ENCODE results near the gene BST2.

The BST2 gene

DNA sequence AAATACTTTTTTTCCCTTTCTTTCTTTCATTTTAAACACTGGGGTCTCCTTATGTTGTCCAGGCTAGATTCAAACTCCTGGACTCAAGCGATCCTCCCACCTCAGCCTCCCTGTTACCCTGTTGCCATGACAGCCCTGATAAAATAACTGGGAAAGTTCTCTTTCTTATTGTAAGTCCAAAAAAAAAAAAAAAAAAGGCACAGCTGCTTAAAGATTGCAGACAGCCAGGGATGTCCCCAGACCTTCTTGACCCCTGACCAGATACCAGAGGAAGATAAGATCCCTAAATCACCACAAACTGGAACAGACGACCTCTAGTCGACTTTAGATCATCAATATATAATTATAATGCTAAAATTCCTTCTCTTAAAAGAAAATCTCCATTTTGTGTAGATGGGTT is 13.3 kb upstream of the BST2 start:
- no peak overlapping the region for H3K9ac ChIP-seq (ENCODE audit: low read length)
- H3K36me3 ChIP-seq (ENCODE audit: control insufficient read depth, low read depth, low read length), result no peaks in the 10 kb centered on the region
- no peaks in the 10 kb centered on the region for H3K9me3 ChIP-seq (ENCODE audit: control insufficient read depth, low read depth, low read length)
- no peak overlapping the region for H3K27ac ChIP-seq (ENCODE audit: low read length)
- H3K27me3 ChIP-seq (ENCODE audit: control insufficient read depth, insufficient read depth, low read length), result peaks cover 11% of the 10 kb centered on the region
- H3K4me3 ChIP-seq (ENCODE audit: low read length), result peak overlapping the region; percentile 44
- H3K4me1 ChIP-seq (ENCODE audit: control insufficient read depth, low read depth, low read length), result peaks cover 15% of the 10 kb centered on the region

DNA sequence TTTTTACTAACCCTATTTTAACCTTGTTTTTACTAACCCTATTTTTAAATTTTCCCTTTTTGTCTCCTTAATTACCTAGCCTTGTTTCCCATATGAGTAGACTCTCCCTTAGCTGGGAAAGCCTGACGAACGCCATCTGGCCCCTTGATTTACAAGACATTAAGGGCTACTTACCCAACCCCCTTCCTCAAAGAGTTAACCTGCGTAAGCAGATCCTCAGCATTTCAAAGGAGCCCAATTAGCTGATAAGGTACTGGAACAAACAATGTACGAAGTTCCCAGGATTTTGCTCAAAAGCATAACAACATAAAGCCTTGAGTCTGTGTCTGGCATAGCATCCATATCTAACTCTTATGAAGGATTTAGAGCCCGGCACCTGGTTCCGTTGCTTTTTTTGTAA is 9.7 kb upstream of the BST2 start:
- Histone ChIP-seq H3K27me3 (ENCODE audit: control insufficient read depth, insufficient read depth, low read length) (peaks cover 11% of the 10 kb centered on the region), H3K9ac (ENCODE audit: low read length) (peak overlapping the region; percentile 59), H3K27ac (ENCODE audit: low read length) (peak overlapping the region; percentile 45), H3K9me3 (ENCODE audit: control insufficient read depth, low read depth, low read length) (no peaks in the 10 kb centered on the region), H3K4me1 (ENCODE audit: control insufficient read depth, low read depth, low read length) (peaks cover 15% of the 10 kb centered on the region), H3K4me3 (ENCODE audit: low read length) (peak overlapping the region; percentile 57), H3K36me3 (ENCODE audit: control insufficient read depth, low read depth, low read length) (no peaks in the 10 kb centered on the region)

DNA sequence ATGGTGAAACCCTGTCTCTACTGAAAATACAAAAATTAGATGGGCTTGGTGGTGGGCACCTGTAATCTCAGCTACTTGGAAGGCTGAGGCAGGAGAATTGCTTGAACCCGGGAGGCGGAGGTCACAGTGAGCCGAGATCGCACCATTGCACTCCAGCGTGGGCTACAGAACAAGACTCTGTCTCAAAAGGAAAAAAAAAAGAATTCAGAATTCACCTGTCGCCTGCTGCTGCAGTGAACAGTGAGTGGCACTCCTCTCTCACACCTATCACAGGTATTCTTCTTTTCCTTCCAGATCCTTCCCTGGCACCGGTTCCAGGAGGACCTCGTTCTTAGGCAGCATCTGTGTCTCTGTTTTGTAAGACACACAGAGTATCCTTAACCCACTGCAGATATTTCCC is 8.7 kb upstream of the BST2 start:
- Histone ChIP-seq H3K27me3 (ENCODE audit: control insufficient read depth, insufficient read depth, low read length) (peaks cover 11% of the 10 kb centered on the region), H3K27ac (ENCODE audit: low read length) (no peak overlapping the region), H3K9me3 (ENCODE audit: control insufficient read depth, low read depth, low read length) (no peaks in the 10 kb centered on the region), H3K4me3 (ENCODE audit: low read length) (no peak overlapping the region), H3K4me1 (ENCODE audit: control insufficient read depth, low read depth, low read length) (peaks cover 13% of the 10 kb centered on the region), H3K36me3 (ENCODE audit: control insufficient read depth, low read depth, low read length) (no peaks in the 10 kb centered on the region), H3K9ac (ENCODE audit: low read length) (no peak overlapping the region)

DNA sequence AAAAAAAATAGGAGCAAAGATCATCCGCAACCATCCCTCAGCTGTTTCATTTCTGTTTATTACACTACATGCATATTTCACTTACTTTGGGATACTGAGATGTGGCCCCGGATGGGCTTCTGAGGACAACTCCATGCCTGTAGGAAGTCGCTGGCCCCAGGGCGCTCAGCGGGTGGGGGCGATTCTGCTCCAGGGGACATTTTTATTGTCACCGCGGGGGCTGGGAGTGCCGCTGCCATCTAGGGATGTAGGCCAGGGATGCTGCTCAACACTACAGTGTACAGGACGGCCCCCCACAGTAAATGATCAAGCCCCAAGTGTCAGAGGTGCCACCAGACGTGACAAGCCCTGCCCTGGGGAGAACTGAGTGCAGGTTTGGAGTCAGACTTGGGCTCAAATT is 6.4 kb upstream of the BST2 start:
- Histone ChIP-seq H3K36me3 (ENCODE audit: control insufficient read depth, low read depth, low read length) (no peaks in the 10 kb centered on the region), H3K27ac (ENCODE audit: low read length) (no peak overlapping the region), H3K4me3 (ENCODE audit: low read length) (no peak overlapping the region), H3K9me3 (ENCODE audit: control insufficient read depth, low read depth, low read length) (no peaks in the 10 kb centered on the region), H3K4me1 (ENCODE audit: control insufficient read depth, low read depth, low read length) (peaks cover 12% of the 10 kb centered on the region), H3K9ac (ENCODE audit: low read length) (no peak overlapping the region), H3K27me3 (ENCODE audit: control insufficient read depth, insufficient read depth, low read length) (peaks cover 11% of the 10 kb centered on the region)

DNA sequence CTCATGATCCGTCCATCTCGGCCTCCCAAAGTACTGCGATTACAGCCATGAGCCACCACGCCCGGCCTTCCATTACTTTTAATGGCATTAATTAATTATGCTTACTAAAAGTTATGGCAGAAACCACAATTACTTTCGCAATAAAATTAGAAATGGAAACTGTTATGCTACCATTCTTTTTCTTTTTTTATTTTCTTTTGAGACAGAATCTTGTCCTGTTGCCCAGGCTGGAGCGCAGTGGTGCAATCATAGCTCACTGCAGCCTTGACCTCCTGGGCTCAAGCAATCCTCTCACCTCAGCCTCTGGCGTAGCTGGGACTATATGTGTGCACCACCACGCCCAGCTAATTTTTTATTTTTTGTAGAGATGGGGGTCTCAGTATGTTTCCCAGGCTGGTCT is 4.6 kb upstream of the BST2 start:
- Histone ChIP-seq H3K9ac (ENCODE audit: low read length) (no peak overlapping the region), H3K9me3 (ENCODE audit: control insufficient read depth, low read depth, low read length) (no peaks in the 10 kb centered on the region), H3K4me1 (ENCODE audit: control insufficient read depth, low read depth, low read length) (peaks cover 7% of the 10 kb centered on the region), H3K4me3 (ENCODE audit: low read length) (no peak overlapping the region), H3K36me3 (ENCODE audit: control insufficient read depth, low read depth, low read length) (no peaks in the 10 kb centered on the region), H3K27me3 (ENCODE audit: control insufficient read depth, insufficient read depth, low read length) (no peaks in the 10 kb centered on the region), H3K27ac (ENCODE audit: low read length) (no peak overlapping the region)

DNA sequence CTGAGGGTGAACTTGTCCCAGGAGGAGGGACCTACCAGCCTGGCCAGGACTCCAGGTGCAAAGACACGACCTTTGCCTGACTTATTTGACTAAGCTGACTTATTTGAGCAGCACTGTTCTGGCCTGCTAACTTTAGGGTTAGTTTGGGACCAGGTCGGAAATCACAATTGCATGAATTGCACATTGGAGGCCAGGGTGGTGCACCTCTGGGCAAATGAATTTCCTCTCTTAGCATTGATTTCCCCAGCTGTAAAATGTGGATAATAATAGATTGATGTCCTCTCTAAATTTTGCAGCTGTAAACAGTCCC is 1.4 kb upstream of the BST2 start:
- Histone ChIP-seq H3K36me3 (ENCODE audit: control insufficient read depth, low read depth, low read length) (no peaks in the 10 kb centered on the region), H3K9ac (ENCODE audit: low read length) (no peak overlapping the region), H3K27me3 (ENCODE audit: control insufficient read depth, insufficient read depth, low read length) (no peaks in the 10 kb centered on the region), H3K4me3 (ENCODE audit: low read length) (no peak overlapping the region), H3K27ac (ENCODE audit: low read length) (no peak overlapping the region), H3K4me1 (ENCODE audit: control insufficient read depth, low read depth, low read length) (peaks cover 10% of the 10 kb centered on the region), H3K9me3 (ENCODE audit: control insufficient read depth, low read depth, low read length) (no peaks in the 10 kb centered on the region)

DNA sequence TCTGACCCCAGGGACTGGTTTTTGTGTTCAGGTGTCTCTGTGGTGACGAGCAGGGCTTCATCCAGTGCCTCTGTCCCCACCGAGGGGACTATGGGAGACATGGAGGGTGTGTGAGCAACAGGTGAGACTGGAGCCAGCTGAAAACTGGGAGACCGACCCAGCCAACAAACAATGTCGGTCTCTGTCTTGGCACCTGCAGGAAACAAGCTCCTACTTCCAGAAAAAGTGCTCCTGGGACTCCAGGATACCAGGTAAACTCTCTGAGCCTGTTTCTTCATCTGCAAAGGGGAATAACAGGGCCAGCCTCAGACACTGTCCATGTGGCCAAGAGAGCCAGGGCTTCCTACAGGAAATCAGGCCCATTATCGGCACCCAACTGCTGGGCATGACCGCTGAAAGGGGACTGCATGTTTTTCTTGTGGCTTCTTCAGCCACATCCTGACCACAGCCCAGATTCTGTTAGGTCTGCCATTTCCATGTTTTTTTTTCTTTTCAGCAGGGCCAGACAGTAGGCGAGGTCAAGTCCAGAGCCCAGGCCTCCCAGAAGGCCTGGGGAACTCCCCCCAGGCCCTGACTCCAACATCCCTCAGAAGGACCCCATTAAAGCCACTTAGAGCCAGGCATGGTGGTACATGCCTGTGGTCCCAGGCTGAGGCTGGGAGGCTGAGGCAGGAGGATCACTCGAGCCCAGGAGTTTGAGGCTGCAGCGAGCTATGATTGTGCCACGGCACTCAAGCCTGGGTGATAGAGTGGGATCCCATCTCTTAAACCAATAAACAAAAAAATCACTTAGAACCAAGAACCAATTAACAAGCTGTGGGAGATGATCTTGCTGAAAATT is 836 bp upstream of the BST2 start:
- Histone ChIP-seq H3K27ac (ENCODE audit: low read length) (peak overlapping the region; percentile 4), H3K4me3 (ENCODE audit: low read length) (no peak overlapping the region), H3K9ac (ENCODE audit: low read length) (no peak overlapping the region), H3K9me3 (ENCODE audit: control insufficient read depth, low read depth, low read length) (no peaks in the 10 kb centered on the region), H3K27me3 (ENCODE audit: control insufficient read depth, insufficient read depth, low read length) (no peaks in the 10 kb centered on the region), H3K4me1 (ENCODE audit: control insufficient read depth, low read depth, low read length) (peaks cover 10% of the 10 kb centered on the region), H3K36me3 (ENCODE audit: control insufficient read depth, low read depth, low read length) (no peaks in the 10 kb centered on the region)

DNA sequence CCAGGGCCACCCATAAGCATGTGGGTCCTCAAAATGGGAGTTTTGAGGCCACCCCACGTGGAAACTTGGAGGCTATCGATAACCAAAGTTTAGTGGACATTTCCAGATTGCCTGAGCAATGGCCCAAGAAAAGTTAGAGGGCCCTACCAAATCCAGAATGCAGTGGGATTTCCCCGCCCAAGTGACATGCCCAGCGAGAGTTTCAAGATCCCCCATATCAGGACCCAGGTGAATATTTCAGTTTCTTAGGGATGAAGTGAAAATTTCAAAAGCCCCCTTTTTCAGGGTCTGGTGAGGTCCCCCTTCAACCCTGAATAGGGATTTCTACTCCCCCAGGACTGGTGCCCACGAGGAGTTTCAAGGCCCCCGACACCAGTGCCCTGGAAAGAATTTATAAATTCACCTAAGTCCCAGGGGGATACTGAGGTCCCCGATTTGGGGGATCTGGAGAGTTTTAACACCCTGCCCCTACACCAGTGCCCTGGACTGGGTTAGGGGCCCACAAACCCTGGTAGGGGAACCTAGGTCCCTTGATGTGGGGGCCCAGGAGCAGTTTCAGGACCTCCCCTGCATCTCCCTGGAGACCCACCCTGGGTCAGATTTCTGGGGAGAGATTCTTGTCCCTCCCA is 695 bp downstream of the BST2 start:
- Histone ChIP-seq H3K4me1 (ENCODE audit: control insufficient read depth, low read depth, low read length) (peaks cover 10% of the 10 kb centered on the region), H3K9me3 (ENCODE audit: control insufficient read depth, low read depth, low read length) (no peaks in the 10 kb centered on the region), H3K27me3 (ENCODE audit: control insufficient read depth, insufficient read depth, low read length) (no peaks in the 10 kb centered on the region), H3K36me3 (ENCODE audit: control insufficient read depth, low read depth, low read length) (no peaks in the 10 kb centered on the region), H3K9ac (ENCODE audit: low read length) (peak overlapping the region; percentile 90), H3K27ac (ENCODE audit: low read length) (peak overlapping the region; percentile 94), H3K4me3 (ENCODE audit: low read length) (peak overlapping the region; percentile 75)

DNA sequence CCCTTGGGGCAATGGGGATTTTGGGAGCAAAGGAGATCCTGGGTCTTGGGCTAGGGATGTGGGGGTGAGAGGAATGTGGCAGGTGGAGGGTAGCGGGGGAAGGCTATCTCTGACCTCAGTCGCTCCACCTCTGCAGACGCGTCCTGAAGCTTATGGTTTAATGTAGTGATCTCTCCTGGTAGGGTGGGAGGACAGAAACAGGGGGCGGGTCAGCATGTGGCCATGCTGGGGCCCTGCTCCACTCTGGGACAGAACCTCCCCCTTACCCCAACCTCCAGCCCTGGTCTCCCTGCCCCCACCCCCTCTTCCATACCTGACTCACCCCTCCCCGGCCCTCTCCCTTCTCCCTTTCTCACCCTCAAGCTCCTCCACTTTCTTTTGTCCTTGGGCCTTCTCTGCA is 1.4 kb downstream of the BST2 start:
- peak overlapping the region; percentile 90 for H3K9ac ChIP-seq (ENCODE audit: low read length)
- no peaks in the 10 kb centered on the region for H3K36me3 ChIP-seq (ENCODE audit: control insufficient read depth, low read depth, low read length)
- peak overlapping the region; percentile 75 for H3K4me3 ChIP-seq (ENCODE audit: low read length)
- no peaks in the 10 kb centered on the region for H3K27me3 ChIP-seq (ENCODE audit: control insufficient read depth, insufficient read depth, low read length)
- peak overlapping the region; percentile 94 for H3K27ac ChIP-seq (ENCODE audit: low read length)
- H3K4me1 ChIP-seq (ENCODE audit: control insufficient read depth, low read depth, low read length), result peaks cover 10% of the 10 kb centered on the region
- H3K9me3 ChIP-seq (ENCODE audit: control insufficient read depth, low read depth, low read length), result no peaks in the 10 kb centered on the region

DNA sequence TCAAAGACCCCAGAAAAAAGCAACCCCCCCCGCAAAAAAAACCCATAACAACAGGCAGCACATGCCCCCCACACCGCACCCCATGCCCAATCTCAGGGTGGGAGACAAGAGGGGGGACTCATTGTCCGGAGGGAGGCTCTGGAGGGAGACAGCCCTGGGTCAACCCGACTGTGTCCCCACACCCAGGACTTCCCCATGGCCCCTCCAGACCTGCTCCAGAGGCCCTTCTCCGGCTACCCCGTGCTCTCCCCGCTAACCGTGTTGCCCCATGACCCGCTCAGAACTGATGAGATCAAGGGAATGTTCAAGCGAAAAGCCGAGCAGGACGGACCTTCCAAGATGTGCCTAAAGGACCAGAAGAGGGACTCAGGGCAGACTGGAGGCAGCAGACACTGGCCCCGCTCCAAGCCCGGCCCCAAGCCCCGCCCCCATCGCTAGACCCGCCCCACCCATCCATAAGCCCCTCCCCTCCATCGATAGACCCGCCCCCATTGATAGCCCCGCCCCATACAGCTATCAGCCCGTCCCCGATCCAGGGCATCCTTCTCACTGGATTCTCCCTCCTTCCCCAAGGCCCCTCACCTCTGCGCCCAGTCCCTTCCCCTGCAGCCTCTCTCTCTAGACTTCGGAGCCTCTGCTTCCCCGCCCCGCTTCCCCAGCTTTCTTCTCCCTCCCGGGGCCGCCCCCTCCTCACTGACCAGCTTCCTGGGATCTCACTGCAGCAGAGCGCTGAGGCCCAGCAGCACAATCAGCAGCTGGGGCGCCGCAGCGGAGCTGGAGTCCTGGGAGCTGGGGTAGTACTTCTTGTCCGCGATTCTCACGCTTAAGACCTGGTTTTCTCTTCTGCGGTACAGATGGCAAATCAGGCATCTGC is 2.2 kb downstream of the BST2 start:
- peak overlapping the region; percentile 90 for H3K9ac ChIP-seq (ENCODE audit: low read length)
- peak overlapping the region; percentile 75 for H3K4me3 ChIP-seq (ENCODE audit: low read length)
- H3K27me3 ChIP-seq (ENCODE audit: control insufficient read depth, insufficient read depth, low read length), result no peaks in the 10 kb centered on the region
- H3K27ac ChIP-seq (ENCODE audit: low read length), result peak overlapping the region; percentile 94
- H3K4me1 ChIP-seq (ENCODE audit: control insufficient read depth, low read depth, low read length), result peaks cover 10% of the 10 kb centered on the region
- H3K9me3 ChIP-seq (ENCODE audit: control insufficient read depth, low read depth, low read length), result no peaks in the 10 kb centered on the region
- H3K36me3 ChIP-seq (ENCODE audit: control insufficient read depth, low read depth, low read length), result no peaks in the 10 kb centered on the region

DNA sequence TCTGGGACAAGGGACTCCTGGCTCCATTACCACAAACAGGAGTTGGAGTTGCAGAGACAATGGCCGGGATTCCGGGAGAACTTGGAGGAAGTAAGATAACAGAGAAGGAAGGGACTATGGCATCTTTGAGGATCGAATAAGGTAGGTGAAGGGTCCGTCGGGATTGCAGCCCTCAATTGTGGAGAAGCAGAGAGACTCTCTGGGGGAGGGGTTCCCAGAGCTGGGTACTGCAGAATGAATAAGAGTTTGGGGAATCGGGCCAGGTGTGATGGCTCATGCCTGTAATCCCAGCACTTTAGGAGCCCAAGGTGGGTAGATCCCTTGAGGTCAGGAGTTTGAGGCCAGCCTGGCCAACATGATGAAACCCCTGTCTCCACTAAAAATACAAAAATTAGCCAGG is 3.8 kb downstream of the BST2 start:
- Histone ChIP-seq H3K4me3 (ENCODE audit: low read length) (no peak overlapping the region), H3K27ac (ENCODE audit: low read length) (no peak overlapping the region), H3K27me3 (ENCODE audit: control insufficient read depth, insufficient read depth, low read length) (no peaks in the 10 kb centered on the region), H3K9ac (ENCODE audit: low read length) (no peak overlapping the region), H3K9me3 (ENCODE audit: control insufficient read depth, low read depth, low read length) (no peaks in the 10 kb centered on the region), H3K36me3 (ENCODE audit: control insufficient read depth, low read depth, low read length) (no peaks in the 10 kb centered on the region), H3K4me1 (ENCODE audit: control insufficient read depth, low read depth, low read length) (peaks cover 10% of the 10 kb centered on the region)
